Liver (tissue), 9 donors: Measurements from ENCODE around the gene RGS9BP. TPM values are rescaled to one million over a fixed set of nuclear protein-coding genes. Genes with fewer than 3 reads are reported as not detected.

ENCODE experiments used
- DNase-seq: peaks from one replicate; pipeline ENCODE4 v3.0.0-alpha.2; 2017; ENCODE audit warnings: low spot score
- H3K27ac ChIP-seq, 2 donors: one replicate each; pipeline ENCODE4 v1.7.0; 2013; ENCODE audit warnings: inconsistent platforms in 2 of 2, low read length in 2 of 2, control low read depth in 1 of 2, low read depth in 1 of 2, mild to moderate bottlenecking in 1 of 2
- H3K27me3 ChIP-seq, 4 donors: one replicate each; pipeline versions ENCODE4 v1.6.1 to v1.7.0; 2013; ENCODE audit warnings: low read length in 3 of 4, inconsistent platforms in 1 of 4, mild to moderate bottlenecking in 1 of 4, moderate library complexity in 1 of 4; ENCODE audit not compliant: control insufficient read depth in 4 of 4, insufficient read depth in 4 of 4
- H3K36me3 ChIP-seq, 4 donors: one replicate each; pipeline versions ENCODE4 v1.6.1 to v1.7.0; 2013; ENCODE audit warnings: low read length in 3 of 4, mild to moderate bottlenecking in 3 of 4, low read depth in 1 of 4, moderate library complexity in 1 of 4; ENCODE audit not compliant: control insufficient read depth in 4 of 4, insufficient read depth in 3 of 4
- H3K4me1 ChIP-seq, 4 donors: one replicate each; pipeline versions ENCODE4 v1.6.1 to v1.7.0; 2013; ENCODE audit warnings: low read length in 3 of 4, mild to moderate bottlenecking in 3 of 4, moderate library complexity in 1 of 4; ENCODE audit not compliant: control insufficient read depth in 4 of 4, insufficient read depth in 4 of 4
- H3K4me3 ChIP-seq, 3 donors: one replicate each; pipeline versions ENCODE4 v1.6.1 to v1.7.0; 2013; ENCODE audit warnings: low read length in 3 of 3, control low read depth in 1 of 3, low read depth in 1 of 3, mild to moderate bottlenecking in 1 of 3
- H3K9ac ChIP-seq, 2 donors: one replicate each; pipeline ENCODE4 v1.7.0; 2013; ENCODE audit warnings: low read length in 2 of 2, mild to moderate bottlenecking in 2 of 2, moderate library complexity in 2 of 2, control low read depth in 1 of 2, low read depth in 1 of 2
- H3K9me3 ChIP-seq, 4 donors: one replicate each; pipeline versions ENCODE4 v1.6.1 to v1.7.0; 2013; ENCODE audit warnings: low read length in 3 of 4; ENCODE audit not compliant: control insufficient read depth in 4 of 4
- EGR1 ChIP-seq, 2 donors: IDR thresholded peaks; 2 replicates each; pipeline ENCODE4 v1.6.1; 2016 to 2018; ENCODE audit warnings: antibody characterized with exemption in 2 of 2, low read depth in 2 of 2
- FOXA1 ChIP-seq: IDR thresholded peaks from 2 replicates; pipeline ENCODE4 v1.6.1; 2016; ENCODE audit warnings: antibody characterized with exemption
- FOXA2 ChIP-seq: IDR thresholded peaks from 2 replicates; pipeline ENCODE4 v1.6.1; 2016; ENCODE audit warnings: antibody characterized with exemption
- GABPA ChIP-seq, 2 donors: IDR thresholded peaks in 1 of 2; conservative IDR thresholded peaks in 1 of 2; 2 replicates each; pipeline ENCODE4 v1.6.1; 2016; ENCODE audit warnings: antibody characterized with exemption in 2 of 2, mild to moderate bottlenecking in 1 of 2, moderate library complexity in 1 of 2
- HNF4G ChIP-seq: IDR thresholded peaks from 2 replicates; pipeline ENCODE4 v1.6.1; 2016; ENCODE audit warnings: antibody characterized with exemption
- NR2F2 ChIP-seq: IDR thresholded peaks from 2 replicates; pipeline ENCODE4 v1.6.1; 2016; ENCODE audit warnings: antibody characterized with exemption
- RAD21 ChIP-seq, 2 donors: IDR thresholded peaks; 2 replicates each; pipeline ENCODE4 v1.6.1; 2016; ENCODE audit warnings: antibody characterized with exemption in 2 of 2, mild to moderate bottlenecking in 2 of 2
- RXRA ChIP-seq, 2 donors: IDR thresholded peaks; 2 replicates each; pipeline ENCODE4 v1.6.1; 2017 to 2018; ENCODE audit warnings: antibody characterized with exemption in 2 of 2, mild to moderate bottlenecking in 1 of 2
- SP1 ChIP-seq: IDR thresholded peaks from 2 replicates; pipeline ENCODE4 v1.6.1; 2018; ENCODE audit warnings: antibody characterized with exemption, mild to moderate bottlenecking
- TAF1 ChIP-seq: conservative IDR thresholded peaks from 2 replicates; pipeline ENCODE4 v1.6.1; 2016; ENCODE audit warnings: antibody characterized with exemption, mild to moderate bottlenecking
- YY1 ChIP-seq: IDR thresholded peaks from 2 replicates; pipeline ENCODE4 v1.6.1; 2016; ENCODE audit warnings: antibody characterized with exemption, mild to moderate bottlenecking
- WGBS: extraction: QIAGEN DNeasy Blood & Tissue Kit; methylation state at CpG from one replicate; pipeline ENCODE4 v1.1.7; 2013; 5-methylcytosine and 5-hydroxymethylcytosine counted together
- polyA plus RNA-seq, 2 donors: library from polyadenylated mRNA; stranded (reverse) in 1 of 2; unstranded in 1 of 2; fragments of 200-250 nt in 1 of 2; fragments of >200 nt in 1 of 2; fragmentation: Nextera tagmentation in 1 of 2; extraction: Ambion mirVana in 1 of 2; gene quantifications; one replicate each; pipeline versions ENCODE4 v1.2.1 to v1.2.3, GENCODE V29; 2013 to 2015
- total RNA-seq, 2 donors: library from RNA; depleted of rRNA; stranded (reverse); fragments of >200 nt; gene quantifications; one replicate each; pipeline ENCODE4 v1.2.3, GENCODE V29; 2014
- TF ChIP-seq, protein P1 (sequence below): IDR thresholded peaks from 2 replicates; pipeline ENCODE4 v1.6.1; 2016; ENCODE audit warnings: antibody characterized with exemption, mild to moderate bottlenecking
- TF ChIP-seq, protein P2 (sequence below): IDR thresholded peaks from 2 replicates; pipeline ENCODE4 v1.6.1; 2016; ENCODE audit warnings: antibody characterized with exemption
- TF ChIP-seq, protein P3 (sequence below): IDR thresholded peaks from 2 replicates; pipeline ENCODE4 v1.6.1; 2016; ENCODE audit warnings: antibody characterized with exemption
- TF ChIP-seq, protein P4 (sequence below): fragments of 150-350 bp; IDR thresholded peaks from 2 replicates; pipeline ENCODE4 v1.5.1; 2017; ENCODE audit warnings: improper control_type of control experiment, low read depth, low read length; ENCODE audit not compliant: missing input control
- TF ChIP-seq, protein P5 (sequence below): IDR thresholded peaks from 2 replicates; pipeline ENCODE4 v1.6.1; 2016; ENCODE audit warnings: antibody characterized with exemption
- donor health status: healthy.
- donor health status: healthy.
- donor health status: healthy.
- donor health status: healthy.
- donor health status: healthy.

Gene RGS9BP
- total and polyA plus RNA-seq, 4 donors, result under 0.01 to 0.05 (median 0.01) TPM; not detected in 1

DNA sequence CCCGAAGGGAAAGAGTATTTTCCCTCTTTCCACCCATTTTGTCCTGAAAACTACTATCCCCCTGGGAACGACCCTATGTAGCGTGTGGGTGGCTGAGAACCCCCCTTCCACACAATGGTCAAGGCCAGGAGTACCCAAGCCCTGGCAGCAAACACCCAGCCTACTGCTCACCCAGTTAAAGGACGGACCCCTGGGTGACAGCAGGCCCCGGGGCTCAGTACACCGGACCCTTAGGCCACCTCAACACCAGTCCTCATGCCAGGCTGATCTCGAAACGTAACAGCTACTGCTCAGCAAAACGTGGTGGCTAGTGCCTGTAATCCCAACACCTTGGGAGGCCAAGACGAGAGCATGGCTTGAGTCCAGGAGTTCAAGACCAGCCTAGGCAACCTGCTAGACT, 2.1 kb upstream of the RGS9BP start:
- Histone ChIP-seq H3K27ac (no peak overlapping the region), H3K9ac (no peak overlapping the region), H3K4me3 (no peak overlapping the region), H3K27me3 (peaks cover 0 to 3% (median 0%) of the 10 kb centered on the region in 4 donors), H3K36me3 (no peaks in the 10 kb centered on the region), H3K9me3 (no peaks in the 10 kb centered on the region), H3K4me1 (peaks cover 9 to 38% (median 16%) of the 10 kb centered on the region in 4 donors)
- 94% methylated on average over 10 of the region's 10 CpGs for WGBS
- DNase-seq, result no peak
- TF ChIP-seq, protein P1, sequence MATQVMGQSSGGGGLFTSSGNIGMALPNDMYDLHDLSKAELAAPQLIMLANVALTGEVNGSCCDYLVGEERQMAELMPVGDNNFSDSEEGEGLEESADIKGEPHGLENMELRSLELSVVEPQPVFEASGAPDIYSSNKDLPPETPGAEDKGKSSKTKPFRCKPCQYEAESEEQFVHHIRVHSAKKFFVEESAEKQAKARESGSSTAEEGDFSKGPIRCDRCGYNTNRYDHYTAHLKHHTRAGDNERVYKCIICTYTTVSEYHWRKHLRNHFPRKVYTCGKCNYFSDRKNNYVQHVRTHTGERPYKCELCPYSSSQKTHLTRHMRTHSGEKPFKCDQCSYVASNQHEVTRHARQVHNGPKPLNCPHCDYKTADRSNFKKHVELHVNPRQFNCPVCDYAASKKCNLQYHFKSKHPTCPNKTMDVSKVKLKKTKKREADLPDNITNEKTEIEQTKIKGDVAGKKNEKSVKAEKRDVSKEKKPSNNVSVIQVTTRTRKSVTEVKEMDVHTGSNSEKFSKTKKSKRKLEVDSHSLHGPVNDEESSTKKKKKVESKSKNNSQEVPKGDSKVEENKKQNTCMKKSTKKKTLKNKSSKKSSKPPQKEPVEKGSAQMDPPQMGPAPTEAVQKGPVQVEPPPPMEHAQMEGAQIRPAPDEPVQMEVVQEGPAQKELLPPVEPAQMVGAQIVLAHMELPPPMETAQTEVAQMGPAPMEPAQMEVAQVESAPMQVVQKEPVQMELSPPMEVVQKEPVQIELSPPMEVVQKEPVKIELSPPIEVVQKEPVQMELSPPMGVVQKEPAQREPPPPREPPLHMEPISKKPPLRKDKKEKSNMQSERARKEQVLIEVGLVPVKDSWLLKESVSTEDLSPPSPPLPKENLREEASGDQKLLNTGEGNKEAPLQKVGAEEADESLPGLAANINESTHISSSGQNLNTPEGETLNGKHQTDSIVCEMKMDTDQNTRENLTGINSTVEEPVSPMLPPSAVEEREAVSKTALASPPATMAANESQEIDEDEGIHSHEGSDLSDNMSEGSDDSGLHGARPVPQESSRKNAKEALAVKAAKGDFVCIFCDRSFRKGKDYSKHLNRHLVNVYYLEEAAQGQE, result no peak
- TF ChIP-seq GABPA (IDR thresholded peaks at IDR 0.05 in 1 of 2, conservative IDR thresholded peaks at IDR 0.05 in 1 of 2), result no peak
- TF ChIP-seq, protein P2, sequence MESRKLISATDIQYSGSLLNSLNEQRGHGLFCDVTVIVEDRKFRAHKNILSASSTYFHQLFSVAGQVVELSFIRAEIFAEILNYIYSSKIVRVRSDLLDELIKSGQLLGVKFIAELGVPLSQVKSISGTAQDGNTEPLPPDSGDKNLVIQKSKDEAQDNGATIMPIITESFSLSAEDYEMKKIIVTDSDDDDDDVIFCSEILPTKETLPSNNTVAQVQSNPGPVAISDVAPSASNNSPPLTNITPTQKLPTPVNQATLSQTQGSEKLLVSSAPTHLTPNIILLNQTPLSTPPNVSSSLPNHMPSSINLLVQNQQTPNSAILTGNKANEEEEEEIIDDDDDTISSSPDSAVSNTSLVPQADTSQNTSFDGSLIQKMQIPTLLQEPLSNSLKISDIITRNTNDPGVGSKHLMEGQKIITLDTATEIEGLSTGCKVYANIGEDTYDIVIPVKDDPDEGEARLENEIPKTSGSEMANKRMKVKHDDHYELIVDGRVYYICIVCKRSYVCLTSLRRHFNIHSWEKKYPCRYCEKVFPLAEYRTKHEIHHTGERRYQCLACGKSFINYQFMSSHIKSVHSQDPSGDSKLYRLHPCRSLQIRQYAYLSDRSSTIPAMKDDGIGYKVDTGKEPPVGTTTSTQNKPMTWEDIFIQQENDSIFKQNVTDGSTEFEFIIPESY, result no peak
- TF ChIP-seq, protein P3, sequence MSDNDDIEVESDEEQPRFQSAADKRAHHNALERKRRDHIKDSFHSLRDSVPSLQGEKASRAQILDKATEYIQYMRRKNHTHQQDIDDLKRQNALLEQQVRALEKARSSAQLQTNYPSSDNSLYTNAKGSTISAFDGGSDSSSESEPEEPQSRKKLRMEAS, result no peak
- TF ChIP-seq, protein P4, sequence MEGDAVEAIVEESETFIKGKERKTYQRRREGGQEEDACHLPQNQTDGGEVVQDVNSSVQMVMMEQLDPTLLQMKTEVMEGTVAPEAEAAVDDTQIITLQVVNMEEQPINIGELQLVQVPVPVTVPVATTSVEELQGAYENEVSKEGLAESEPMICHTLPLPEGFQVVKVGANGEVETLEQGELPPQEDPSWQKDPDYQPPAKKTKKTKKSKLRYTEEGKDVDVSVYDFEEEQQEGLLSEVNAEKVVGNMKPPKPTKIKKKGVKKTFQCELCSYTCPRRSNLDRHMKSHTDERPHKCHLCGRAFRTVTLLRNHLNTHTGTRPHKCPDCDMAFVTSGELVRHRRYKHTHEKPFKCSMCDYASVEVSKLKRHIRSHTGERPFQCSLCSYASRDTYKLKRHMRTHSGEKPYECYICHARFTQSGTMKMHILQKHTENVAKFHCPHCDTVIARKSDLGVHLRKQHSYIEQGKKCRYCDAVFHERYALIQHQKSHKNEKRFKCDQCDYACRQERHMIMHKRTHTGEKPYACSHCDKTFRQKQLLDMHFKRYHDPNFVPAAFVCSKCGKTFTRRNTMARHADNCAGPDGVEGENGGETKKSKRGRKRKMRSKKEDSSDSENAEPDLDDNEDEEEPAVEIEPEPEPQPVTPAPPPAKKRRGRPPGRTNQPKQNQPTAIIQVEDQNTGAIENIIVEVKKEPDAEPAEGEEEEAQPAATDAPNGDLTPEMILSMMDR, result no peak
- TF ChIP-seq TAF1, result no peak
- TF ChIP-seq, protein P5, sequence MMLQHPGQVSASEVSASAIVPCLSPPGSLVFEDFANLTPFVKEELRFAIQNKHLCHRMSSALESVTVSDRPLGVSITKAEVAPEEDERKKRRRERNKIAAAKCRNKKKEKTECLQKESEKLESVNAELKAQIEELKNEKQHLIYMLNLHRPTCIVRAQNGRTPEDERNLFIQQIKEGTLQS, result no peak
- TF ChIP-seq SP1, result no peak
- TF ChIP-seq RAD21 (IDR thresholded peaks at IDR 0.05), result no peak
- TF ChIP-seq EGR1 (IDR thresholded peaks at IDR 0.05; ENCODE audit: low read depth in 2 of 2), result no peak
- no peak for TF ChIP-seq RXRA (IDR thresholded peaks at IDR 0.05)
- TF ChIP-seq FOXA1, result no peak
- no peak for TF ChIP-seq NR2F2
- TF ChIP-seq HNF4G, result no peak
- no peak for TF ChIP-seq YY1
- TF ChIP-seq FOXA2, result no peak
